GM12865 (cell line): ENCODE results near the gene GRID2IP.

Experiments used
- DNase-seq: peaks from one replicate; pipeline ENCODE4 v3.0.0; 2010; ENCODE audit warnings: low read depth
- H3K4me3 ChIP-seq: 2 replicates; pipeline ENCODE4 v1.5.1; 2011; ENCODE audit warnings: mild to moderate bottlenecking, low read depth, low read length, control low read depth
- CTCF ChIP-seq: IDR thresholded peaks from 2 replicates; pipeline ENCODE4 v1.5.1; 2011; ENCODE audit warnings: low read length, control low read depth, low read depth, inconsistent platforms; ENCODE audit not compliant: insufficient read depth; ENCODE audit errors: missing control alignments

Gene GRID2IP

GRCh38 chr7:6542368-6542767, 8.9 kb downstream of the GRID2IP start:
- no peak for TF ChIP-seq CTCF
- DNase-seq = no peak
- H3K4me3 ChIP-seq = no peak overlapping the region

GRCh38 chr7:6536262-6537260, 14.7 kb downstream of the GRID2IP start:
- DNase-seq = no peak
- no peak for TF ChIP-seq CTCF
- no peak overlapping the region; the same call in 1 of the 2 replicates for H3K4me3 ChIP-seq

GRCh38 chr7:6533893-6534495, 17.3 kb downstream of the GRID2IP start:
- TF ChIP-seq CTCF = no peak
- H3K4me3 ChIP-seq = no peak overlapping the region
- peak; percentile 58 for DNase-seq

GRCh38 chr7:6532516-6532915, 18.7 kb downstream of the GRID2IP start:
- TF ChIP-seq CTCF = no peak
- no peak for DNase-seq
- no peak overlapping the region for H3K4me3 ChIP-seq

GRCh38 chr7:6531492-6532279, 19.6 kb downstream of the GRID2IP start:
- H3K4me3 ChIP-seq = peak overlapping the region; percentile 56
- TF ChIP-seq CTCF = no peak

GRCh38 chr7:6530626-6531491, 20.4 kb downstream of the GRID2IP start:
- peak overlapping the region; percentile 56 for H3K4me3 ChIP-seq
- TF ChIP-seq CTCF = no peak
- DNase-seq = peak; percentile 59

More at GRCh38 chr7:6531492-6532279, 19.6 kb downstream of the GRID2IP start:
- no peak for DNase-seq
